Ovary (tissue), 9 donors: ENCODE measurements around the gene TPRX1. TPM values are rescaled to one million over a fixed set of nuclear protein-coding genes. Genes with fewer than 3 reads are reported as not detected.

Source experiments
- DNase-seq, 5 donors: peaks; one replicate each; pipeline ENCODE4 v3.0.0-alpha.2; 2019 to 2020
- H3K27ac ChIP-seq, 2 donors: fragments of 200-600 bp; one replicate each; pipeline versions ENCODE4 v1.5.1 to v1.8.0; 2019 to 2022
- H3K27me3 ChIP-seq: fragments of 200-600 bp; one replicate; pipeline ENCODE4 v1.8.0; 2022
- H3K36me3 ChIP-seq: fragments of 200-600 bp; sonication (generic); one replicate; pipeline ENCODE4 v1.5.1; 2019
- H3K4me1 ChIP-seq: one replicate; pipeline ENCODE4 v1.8.1; 2013; ENCODE audit warnings: mild to moderate bottlenecking, moderate library complexity; ENCODE audit not compliant: insufficient read depth
- H3K4me3 ChIP-seq: fragments of 200-600 bp; sonication (generic); one replicate; pipeline ENCODE4 v1.5.1; 2017
- H3K9me3 ChIP-seq, 2 donors: fragments of 200-600 bp in 1 of 2; sonication (generic) in 1 of 2; one replicate each; pipeline versions ENCODE4 v1.5.1 to v1.8.1; 2013 to 2019; ENCODE audit warnings: mild to moderate bottlenecking in 1 of 2, moderate library complexity in 1 of 2
- EP300 ChIP-seq: sonication (generic); formaldehyde crosslinking; IDR thresholded peaks from one replicate; pipeline ENCODE4 v1.6.1; 2017; ENCODE audit warnings: antibody characterized with exemption
- POLR2A ChIP-seq: fragments of 450-650 bp; IDR thresholded peaks from one replicate; pipeline ENCODE4 v1.6.1; 2017; ENCODE audit warnings: antibody characterized with exemption, mild to moderate bottlenecking, moderate library complexity
- WGBS, 3 donors: extraction: QIAGEN DNeasy Blood & Tissue Kit in 1 of 3; methylation state at CpG; one replicate each; pipeline versions ENCODE4 v1.1.5 to v1.1.7; 2013 to 2017; 5-methylcytosine and 5-hydroxymethylcytosine counted together
- intact Hi-C, 4 donors: fragments of 100-400 bp; cut with DNase I; formaldehyde crosslinking; loops; one replicate each; pipeline versions ENCODE4 v1.11.0 to v1.15.1; 2022 to 2023
- polyA plus RNA-seq, 2 donors: library from polyadenylated mRNA; stranded (reverse); fragments of 200-250 nt in 1 of 2; fragments of 350-450 nt in 1 of 2; fragmentation: Illumina TruSeq in 1 of 2; extraction: RNeasy Lipid Tissue Mini Kit (QIAGEN cat#74804) in 1 of 2; gene quantifications; one replicate each; pipeline ENCODE4 v1.2.3, GENCODE V29; 2013 to 2014
- total RNA-seq, 7 donors: library from RNA; depleted of rRNA in 2 of 7; stranded (reverse); fragments of >200 nt in 2 of 7; fragmentation: NEBNext Ultra II Directional in 3 of 7; extraction: Animal tissue kit (Norgen Biotek cat#: 25700) in 3 of 7; gene quantifications; one replicate each; pipeline versions ENCODE4 v1.1.0 to v1.2.4, GENCODE V29; 2016 to 2023
- TF ChIP-seq, protein P1 (sequence below), 3 donors: fragments of 450-650 bp in 2 of 3; fragments of 200-600 bp in 1 of 3; IDR thresholded peaks; one replicate each; pipeline versions ENCODE4 v1.5.1 to v1.8.0; 2016 to 2022; ENCODE audit warnings: antibody characterized with exemption in 3 of 3, mild to moderate bottlenecking in 1 of 3
- donor health status: DM: no; HTN: no; CAD: no; lungs with moderate emphysema.
- donor health status: DM: no; HTN: no; CAD: no.
- donor health status: Bipolar disorder and iron deficiency.
- donor health status: DM: yes; HTN: yes; CAD: no.
- donor health status: DM: no; HTN: no; CAD: no.
- donor health status: DM: yes; HTN: yes; CAD: no.

Gene TPRX1
- total and polyA plus RNA-seq, 9 donors = not detected

DNA sequence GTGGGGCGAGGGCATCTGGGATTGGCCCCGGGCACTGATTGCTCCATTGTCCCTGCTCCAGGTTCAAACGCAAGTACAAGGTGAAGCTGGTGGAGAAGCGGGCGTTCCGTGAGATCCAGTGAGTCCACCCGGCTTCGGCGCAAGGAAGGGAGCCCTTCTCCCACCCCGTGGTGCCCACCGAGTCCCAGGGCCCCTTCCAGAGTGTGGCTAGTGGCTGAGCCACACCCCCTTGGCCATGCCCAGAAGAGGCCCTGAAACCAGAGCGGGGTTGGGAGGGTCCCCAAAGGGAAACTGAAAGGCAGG is 47.8 kb downstream of the TPRX1 start:
- 87 to 91% (median 89%) methylated on average over 12 of the region's 12 CpGs for WGBS, 3 donors
- H3K4me3 ChIP-seq = no peak overlapping the region
- no peaks in the 10 kb centered on the region for H3K4me1 ChIP-seq
- no peaks in the 10 kb centered on the region for H3K9me3 ChIP-seq
- no peak for TF ChIP-seq EP300
- TF ChIP-seq, protein P1, sequence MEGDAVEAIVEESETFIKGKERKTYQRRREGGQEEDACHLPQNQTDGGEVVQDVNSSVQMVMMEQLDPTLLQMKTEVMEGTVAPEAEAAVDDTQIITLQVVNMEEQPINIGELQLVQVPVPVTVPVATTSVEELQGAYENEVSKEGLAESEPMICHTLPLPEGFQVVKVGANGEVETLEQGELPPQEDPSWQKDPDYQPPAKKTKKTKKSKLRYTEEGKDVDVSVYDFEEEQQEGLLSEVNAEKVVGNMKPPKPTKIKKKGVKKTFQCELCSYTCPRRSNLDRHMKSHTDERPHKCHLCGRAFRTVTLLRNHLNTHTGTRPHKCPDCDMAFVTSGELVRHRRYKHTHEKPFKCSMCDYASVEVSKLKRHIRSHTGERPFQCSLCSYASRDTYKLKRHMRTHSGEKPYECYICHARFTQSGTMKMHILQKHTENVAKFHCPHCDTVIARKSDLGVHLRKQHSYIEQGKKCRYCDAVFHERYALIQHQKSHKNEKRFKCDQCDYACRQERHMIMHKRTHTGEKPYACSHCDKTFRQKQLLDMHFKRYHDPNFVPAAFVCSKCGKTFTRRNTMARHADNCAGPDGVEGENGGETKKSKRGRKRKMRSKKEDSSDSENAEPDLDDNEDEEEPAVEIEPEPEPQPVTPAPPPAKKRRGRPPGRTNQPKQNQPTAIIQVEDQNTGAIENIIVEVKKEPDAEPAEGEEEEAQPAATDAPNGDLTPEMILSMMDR (IDR thresholded peaks at IDR 0.05) = no peak
- no peak for TF ChIP-seq POLR2A
- intact Hi-C loops = no loop called here
- no peak for DNase-seq
- no peaks in the 10 kb centered on the region for H3K36me3 ChIP-seq
- no peak overlapping the region for H3K27ac ChIP-seq
- H3K27me3 ChIP-seq = no peaks in the 10 kb centered on the region

DNA sequence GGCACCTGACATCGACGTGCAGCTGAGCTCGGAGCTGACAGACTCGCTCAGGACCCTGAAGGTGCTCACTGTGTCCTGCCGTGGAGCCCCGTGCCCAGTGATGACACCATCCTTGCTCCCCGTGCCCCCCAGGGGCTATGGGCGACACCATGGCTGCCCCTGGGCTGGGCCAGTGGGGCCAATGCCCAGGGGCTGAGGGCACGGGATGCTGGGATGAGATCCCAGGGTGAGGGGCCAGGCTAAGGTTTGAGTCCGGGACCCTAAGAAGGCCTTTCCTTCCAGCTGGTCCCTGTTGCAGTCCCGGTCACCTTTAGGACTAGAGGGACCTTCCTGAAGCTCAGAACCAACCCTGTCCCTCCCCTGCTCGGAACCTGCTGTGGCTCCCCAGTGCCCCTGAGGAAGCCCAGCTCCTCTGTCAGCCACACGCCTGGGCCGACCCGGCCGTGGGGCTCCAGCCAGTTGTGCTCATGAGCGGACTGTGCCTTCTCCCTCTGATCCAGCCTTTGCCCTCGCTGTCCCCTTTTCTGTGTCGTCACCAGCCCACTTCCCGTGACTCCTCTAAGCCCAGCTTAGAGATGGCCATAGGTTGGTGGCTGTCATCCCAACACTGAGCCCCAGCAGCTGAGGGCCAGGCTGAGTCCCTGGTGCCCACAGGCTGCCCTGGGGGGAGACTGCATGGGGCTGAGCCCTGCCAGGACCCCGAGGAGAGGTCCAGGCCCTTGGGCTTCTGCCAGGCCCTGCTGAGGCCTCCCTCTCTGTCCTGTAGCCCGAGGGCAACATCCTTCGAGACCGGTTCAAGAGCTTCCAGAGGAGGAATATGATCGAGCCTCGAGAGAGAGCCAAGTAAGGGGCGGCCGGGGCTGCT is 48.4 kb downstream of the TPRX1 start:
- no peaks in the 10 kb centered on the region for H3K36me3 ChIP-seq
- intact Hi-C loops = no loop called here

DNA sequence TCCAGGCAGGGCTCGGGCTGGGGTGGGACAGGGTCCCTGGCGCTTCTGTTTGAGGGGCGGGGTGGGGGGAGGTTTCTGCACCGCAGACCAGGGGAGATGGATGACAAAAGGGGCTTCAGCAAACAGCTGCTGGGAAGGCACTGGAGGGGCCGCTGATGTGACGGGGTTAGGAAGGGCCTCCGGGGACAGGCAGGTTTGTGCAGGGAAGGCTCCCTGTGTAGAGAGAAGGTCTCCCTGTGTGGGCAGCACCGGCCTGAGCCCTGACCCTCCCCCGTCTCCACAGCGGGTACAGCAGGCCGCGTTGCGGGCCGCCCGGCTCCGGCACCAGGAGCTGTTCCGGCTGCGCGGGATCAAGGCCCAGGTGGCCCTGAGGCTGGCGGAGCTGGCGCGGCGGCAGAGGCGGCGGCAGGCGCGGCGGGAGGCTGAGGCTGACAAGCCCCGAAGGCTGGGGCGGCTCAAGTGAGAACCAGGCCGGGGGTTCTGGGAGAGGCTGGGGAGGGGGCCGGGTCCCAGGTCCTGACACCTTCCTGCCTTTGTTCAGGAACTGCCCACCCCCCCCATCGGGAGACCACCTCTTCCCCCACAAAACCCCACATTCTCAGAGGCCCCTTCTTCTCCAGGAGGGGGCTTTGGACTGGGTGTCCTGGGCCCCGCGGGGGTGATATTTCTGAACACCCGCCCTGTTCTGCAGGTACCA is 49.1 kb downstream of the TPRX1 start:
- no peak overlapping the region for H3K4me3 ChIP-seq
- WGBS, 3 donors = 85 to 91% (median 87%) methylated on average over 32 to 36 of the region's 36 CpGs
- no peak for TF ChIP-seq POLR2A
- TF ChIP-seq EP300 = no peak
- TF ChIP-seq, protein P1 (IDR thresholded peaks at IDR 0.05) = no peak
- H3K27me3 ChIP-seq = no peaks in the 10 kb centered on the region
- no peaks in the 10 kb centered on the region for H3K36me3 ChIP-seq
- intact Hi-C loops = no loop called here
- no peaks in the 10 kb centered on the region for H3K4me1 ChIP-seq
- DNase-seq = no peak
- H3K27ac ChIP-seq = no peak overlapping the region
- H3K9me3 ChIP-seq = no peaks in the 10 kb centered on the region

More for the DNA sequence above, 48.4 kb downstream of the TPRX1 start:
- Histone ChIP-seq H3K27ac (no peak overlapping the region), H3K9me3 (no peaks in the 10 kb centered on the region), H3K4me1 (no peaks in the 10 kb centered on the region), H3K27me3 (no peaks in the 10 kb centered on the region), H3K4me3 (no peak overlapping the region)
- DNase-seq = no peak
- 84 to 89% (median 88%) methylated on average over 24 to 28 of the region's 28 CpGs for WGBS, 3 donors
- TF ChIP-seq EP300 (no peak), POLR2A (no peak)
- TF ChIP-seq, protein P1 (IDR thresholded peaks at IDR 0.05) = no peak

DNA sequence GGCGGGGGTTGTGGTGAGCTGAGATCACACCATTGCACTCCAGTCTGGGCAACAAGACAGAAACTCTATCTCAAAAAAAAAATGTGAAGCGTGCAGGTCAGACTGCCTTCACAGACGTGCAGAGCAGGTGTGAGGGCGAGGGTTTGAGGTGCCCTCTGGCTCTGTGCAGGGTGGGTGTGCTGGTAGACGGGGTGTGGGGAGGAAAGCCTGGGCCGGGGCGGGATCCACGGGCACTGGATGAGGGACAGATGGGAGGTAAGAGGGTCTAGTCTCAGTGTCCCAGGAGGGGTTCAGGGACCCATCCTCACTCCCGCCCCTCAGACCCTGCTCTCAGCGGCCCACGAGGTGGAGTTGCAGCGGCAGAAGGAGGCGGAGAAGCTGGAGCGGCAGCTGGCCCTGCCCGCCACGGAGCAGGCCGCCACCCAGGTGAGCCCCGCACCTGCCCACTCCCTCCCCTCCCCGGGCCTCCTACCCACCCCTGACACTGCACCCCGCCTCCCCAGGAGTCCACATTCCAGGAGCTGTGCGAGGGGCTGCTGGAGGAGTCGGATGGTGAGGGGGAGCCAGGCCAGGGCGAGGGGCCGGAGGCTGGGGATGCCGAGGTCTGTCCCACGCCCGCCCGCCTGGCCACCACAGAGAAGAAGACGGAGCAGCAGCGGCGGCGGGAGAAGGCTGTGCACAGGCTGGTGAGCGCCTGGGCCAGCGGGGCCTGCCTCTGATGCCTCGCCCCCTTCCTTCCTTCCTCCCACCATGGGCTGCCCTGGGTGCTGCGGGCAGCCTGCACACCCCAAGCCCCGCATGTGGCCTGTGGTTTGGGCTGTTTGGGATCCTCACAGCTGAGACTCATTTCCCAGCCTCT is 49.9 kb downstream of the TPRX1 start:
- H3K27ac ChIP-seq = no peak overlapping the region
- H3K36me3 ChIP-seq = no peaks in the 10 kb centered on the region
- 87 to 89% (median 88%) methylated on average over 37 of the region's 37 CpGs for WGBS, 3 donors
- H3K9me3 ChIP-seq = no peaks in the 10 kb centered on the region
- intact Hi-C loops = no loop called here
- no peak overlapping the region for H3K4me3 ChIP-seq
- H3K27me3 ChIP-seq = no peaks in the 10 kb centered on the region
- TF ChIP-seq, protein P1 (IDR thresholded peaks at IDR 0.05) = no peak
- no peak for DNase-seq
- H3K4me1 ChIP-seq = no peaks in the 10 kb centered on the region
